GM12891 (cell line): ENCODE data around the gene HMGCLL1.

Experiments used
- POLR2A ChIP-seq: IDR thresholded peaks from 2 replicates; pipeline ENCODE4 v1.6.1; 2011; ENCODE audit warnings: low read depth, low read length, control low read depth
- POLR2AphosphoS5 ChIP-seq: IDR thresholded peaks from 2 replicates; pipeline ENCODE4 v1.6.1; 2011; ENCODE audit warnings: low read depth, low read length, control low read depth

- TF ChIP-seq POLR2AphosphoS5 (no peak), POLR2A (no peak)
Measured at GRCh38 chr6:55528624-55529023, 50.4 kb downstream of the HMGCLL1 start.
